ENCODE results near the gene SLC35E3. TPM values are rescaled to one million over a fixed set of nuclear protein-coding genes. Genes with fewer than 3 reads are reported as not detected.
"Not testable (repeated sequence)": the region's sequence is repeated elsewhere in the genome, so short reads cannot be mapped to it uniquely, and the experiment has no call there.

Gene SLC35E3
- total RNA-seq, 4 donors from 2014 or later = 2.9 to 23.1 (median 3.6) TPM

GRCh38 chr12:68815928-68816800 is 70.2 kb downstream of the SLC35E3 start:
- Histone ChIP-seq H3K4me3 (no peak overlapping the region), H3K27ac (no peak overlapping the region), H3K4me1 (peaks cover 0 to 34% (median 9%) of the 10 kb centered on the region in 4 donors), H3K9me3 (no peaks in the 10 kb centered on the region), H3K27me3 (no peaks in the 10 kb centered on the region), H3K36me3 (peaks cover 0 to 77% (median 7%) of the 10 kb centered on the region in 3 donors)
- no peak for DNase-seq (ENCODE audit: low spot score in 2 of 2)
- TF ChIP-seq CTCF (IDR thresholded peaks at IDR 0.05) (no peak), POLR2A (IDR thresholded peaks at IDR 0.05) (no peak), EP300 (IDR thresholded peaks at IDR 0.05) (no peak)
- WGBS, 2 donors = 95 to 99% methylated on average over 8 of the region's 8 CpGs

GRCh38 chr12:68819481-68819880 is 73.5 kb downstream of the SLC35E3 start:
- H3K9me3 ChIP-seq; H3K27me3 ChIP-seq; H3K27ac ChIP-seq; DNase-seq (ENCODE audit: low spot score in 2 of 2); H3K4me3 ChIP-seq: not testable (repeated sequence)
- WGBS, 2 donors = 95% methylated on average over 13 of the region's 13 CpGs
- Histone ChIP-seq H3K4me1 (peaks cover 0 to 20% (median 0%) of the 10 kb centered on the region in 4 donors), H3K36me3 (peaks cover 0 to 80% (median 7%) of the 10 kb centered on the region in 3 donors)

- H3K9me3 ChIP-seq = no peaks in the 10 kb centered on the region
- no peak for TF ChIP-seq CTCF (IDR thresholded peaks at IDR 0.05)
- TF ChIP-seq EP300 (IDR thresholded peaks at IDR 0.05) = no peak
- TF ChIP-seq POLR2A (IDR thresholded peaks at IDR 0.05) = no peak
Measured at GRCh38 chr12:68821357-68822188, 75.6 kb downstream of the SLC35E3 start.

GRCh38 chr12:68823696-68824095 is 77.7 kb downstream of the SLC35E3 start:
- WGBS, 2 donors = 84 to 88% methylated on average over 3 of the region's 3 CpGs
- peaks cover 0 to 89% (median 12%) of the 10 kb centered on the region in 3 donors for H3K36me3 ChIP-seq

More at GRCh38 chr12:68821357-68822188, 75.6 kb downstream of the SLC35E3 start:
- WGBS, 2 donors = 90 to 96% methylated on average over 6 of the region's 6 CpGs
- no peak for DNase-seq (ENCODE audit: low spot score in 2 of 2)
- Histone ChIP-seq H3K4me1 (peaks cover 0 to 9% (median 0%) of the 10 kb centered on the region in 4 donors), H3K36me3 (peaks cover 0 to 86% (median 19%) of the 10 kb centered on the region in 3 donors), H3K27me3 (no peaks in the 10 kb centered on the region), H3K4me3 (no peak overlapping the region), H3K27ac (no peak overlapping the region)

More at GRCh38 chr12:68823696-68824095, 77.7 kb downstream of the SLC35E3 start:
- H3K4me1 ChIP-seq = peaks cover 0 to 9% (median 0%) of the 10 kb centered on the region in 4 donors
- no peak overlapping the region for H3K4me3 ChIP-seq
- TF ChIP-seq CTCF (IDR thresholded peaks at IDR 0.05) (no peak), EP300 (IDR thresholded peaks at IDR 0.05) (no peak), POLR2A (IDR thresholded peaks at IDR 0.05) (no peak)
- H3K9me3 ChIP-seq = no peaks in the 10 kb centered on the region
- no peak for DNase-seq (ENCODE audit: low spot score in 2 of 2)
- no peaks in the 10 kb centered on the region for H3K27me3 ChIP-seq
- H3K27ac ChIP-seq = no peak overlapping the region
